H9 (cell line): ENCODE measurements around the gene PIN1. TPM values are rescaled to one million over a fixed set of nuclear protein-coding genes. Genes with fewer than 3 reads are reported as not detected.

Source experiments
- DNase-seq: peaks from one replicate; pipeline ENCODE4 v3.0.0-alpha.2; 2017
- H2AFZ ChIP-seq: one replicate; pipeline ENCODE4 v1.6.1; 2013; ENCODE audit warnings: mild to moderate bottlenecking, low read length, control low read depth, moderate library complexity
- H2AK5ac ChIP-seq: 2 replicates; pipeline ENCODE4 v1.6.1; 2013; ENCODE audit warnings: low read length, control low read depth, mixed read lengths; ENCODE audit not compliant: insufficient read length
- H2BK120ac ChIP-seq: one replicate; pipeline ENCODE4 v1.6.1; 2013; ENCODE audit warnings: low read depth, mild to moderate bottlenecking, low read length, control low read depth, inconsistent platforms; ENCODE audit not compliant: poor library complexity, severe bottlenecking
- H2BK12ac ChIP-seq: 2 replicates; pipeline ENCODE4 v1.6.1; 2013; ENCODE audit warnings: low read length, control low read depth, mixed read lengths, low read depth; ENCODE audit not compliant: insufficient read length
- H2BK15ac ChIP-seq: 2 replicates; pipeline ENCODE4 v1.6.1; 2013; ENCODE audit warnings: low read depth, low read length, control low read depth
- H2BK20ac ChIP-seq: one replicate; pipeline ENCODE4 v1.6.1; 2013; ENCODE audit warnings: low read depth, mild to moderate bottlenecking, low read length, control low read depth, inconsistent platforms; ENCODE audit not compliant: poor library complexity, severe bottlenecking
- H2BK5ac ChIP-seq: 2 replicates; pipeline ENCODE4 v1.6.1; 2013; ENCODE audit warnings: low read length, control low read depth, mixed read lengths; ENCODE audit not compliant: insufficient read length
- H3K14ac ChIP-seq: 2 replicates; pipeline ENCODE4 v1.6.1; 2013; ENCODE audit warnings: low read length, control low read depth; ENCODE audit not compliant: insufficient read depth
- H3K18ac ChIP-seq: 2 replicates; pipeline ENCODE4 v1.6.1; 2013; ENCODE audit warnings: low read depth, mild to moderate bottlenecking, mixed read lengths, low read length, control low read depth; ENCODE audit not compliant: insufficient read length
- H3K23ac ChIP-seq: 2 replicates; pipeline ENCODE4 v1.6.1; 2013; ENCODE audit warnings: low read length, control low read depth, mixed read lengths, low read depth; ENCODE audit not compliant: insufficient read length
- H3K23me2 ChIP-seq: 2 replicates; pipeline ENCODE4 v1.6.1; 2013; ENCODE audit warnings: low read depth, mild to moderate bottlenecking, mixed read lengths, low read length, control low read depth; ENCODE audit not compliant: insufficient read length, poor library complexity, severe bottlenecking
- H3K27ac ChIP-seq: 2 replicates; pipeline ENCODE4 v1.5.1; 2013; ENCODE audit warnings: low read length, control low read depth, mixed read lengths, low read depth; ENCODE audit not compliant: insufficient read length
- H3K27me3 ChIP-seq: 2 replicates; pipeline ENCODE4 v1.6.1; 2013; ENCODE audit warnings: low read length, control low read depth, inconsistent platforms; ENCODE audit not compliant: insufficient read depth
- H3K4ac ChIP-seq: 2 replicates; pipeline ENCODE4 v1.6.1; 2013; ENCODE audit warnings: low read depth, mild to moderate bottlenecking, control low read depth, inconsistent platforms, low read length, moderate library complexity
- H3K4me1 ChIP-seq: 2 replicates; pipeline ENCODE4 v1.6.1; 2013; ENCODE audit warnings: low read length, control low read depth, inconsistent platforms; ENCODE audit not compliant: insufficient read depth
- H3K4me2 ChIP-seq: 2 replicates; pipeline ENCODE4 v1.6.1; 2013; ENCODE audit warnings: low read length, control low read depth, mixed read lengths; ENCODE audit not compliant: insufficient read length, insufficient read depth
- H3K56ac ChIP-seq: 2 replicates; pipeline ENCODE4 v1.6.1; 2013; ENCODE audit warnings: low read depth, mild to moderate bottlenecking, mixed read lengths, low read length, control low read depth; ENCODE audit not compliant: insufficient read length
- H3K79me1 ChIP-seq: 2 replicates; pipeline ENCODE4 v1.6.1; 2013; ENCODE audit warnings: low read depth, mild to moderate bottlenecking, moderate library complexity, low read length, control low read depth, inconsistent platforms; ENCODE audit not compliant: insufficient read depth, poor library complexity, severe bottlenecking
- H3K79me2 ChIP-seq: 2 replicates; pipeline ENCODE4 v1.6.1; 2013; ENCODE audit warnings: low read length, control low read depth, inconsistent platforms; ENCODE audit not compliant: insufficient read depth
- H3K9ac ChIP-seq: 2 replicates; pipeline ENCODE4 v1.6.1; 2013; ENCODE audit warnings: low read length, control low read depth, mixed read lengths; ENCODE audit not compliant: insufficient read length; ENCODE audit errors: extremely low read depth
- H3K9me3 ChIP-seq: one replicate; pipeline ENCODE4 v1.6.1; 2013; ENCODE audit warnings: low read depth, low read length, inconsistent platforms; ENCODE audit not compliant: control insufficient read depth
- H3T11ph ChIP-seq: one replicate; pipeline ENCODE4 v1.6.1; 2013; ENCODE audit warnings: mild to moderate bottlenecking, low read length, control low read depth, inconsistent platforms
- H4K20me1 ChIP-seq: one replicate; pipeline ENCODE4 v1.6.1; 2013; ENCODE audit not compliant: control insufficient read depth, insufficient read length, insufficient read depth
- H4K5ac ChIP-seq: 2 replicates; pipeline ENCODE4 v1.6.1; 2013; ENCODE audit warnings: low read depth, mild to moderate bottlenecking, mixed read lengths, low read length, control low read depth; ENCODE audit not compliant: insufficient read length
- H4K8ac ChIP-seq: replicated peaks from 2 replicates; pipeline ENCODE4 v1.6.1; 2013; ENCODE audit warnings: low read length, control low read depth, mixed read lengths, low read depth; ENCODE audit not compliant: insufficient read length
- H4K91ac ChIP-seq: 2 replicates; pipeline ENCODE4 v1.6.1; 2013; ENCODE audit warnings: low read depth, mild to moderate bottlenecking, moderate library complexity, mixed read lengths, low read length, control low read depth; ENCODE audit not compliant: insufficient read length
- H3K27ac Mint-ChIP-seq, 3 experiments: 2 replicates in 2 of 3; 3 replicates in 1 of 3; pipeline ENCODE4 v1.8.0; 2020 to 2021; ENCODE audit warnings: mixed read lengths in 3 of 3, mild to moderate bottlenecking in 1 of 3, moderate library complexity in 1 of 3
- H3K27me3 Mint-ChIP-seq: 2 replicates; pipeline ENCODE4 v1.8.0; 2021; ENCODE audit warnings: low read depth, mild to moderate bottlenecking, moderate library complexity, mixed read lengths
- H3K36me3 Mint-ChIP-seq, 3 experiments: 2 replicates in 2 of 3; 3 replicates in 1 of 3; pipeline ENCODE4 v1.8.0; 2020 to 2021; ENCODE audit warnings: low read depth in 3 of 3, mixed read lengths in 3 of 3; ENCODE audit not compliant: insufficient read depth in 1 of 3
- H3K4me1 Mint-ChIP-seq, 2 experiments: 2 replicates each; pipeline ENCODE4 v1.8.0; 2020; ENCODE audit warnings: mixed read lengths in 2 of 2
- H3K4me3 Mint-ChIP-seq, 2 experiments: 2 replicates in 1 of 2; 3 replicates in 1 of 2; pipeline ENCODE4 v1.8.0; 2020 to 2021; ENCODE audit warnings: mild to moderate bottlenecking in 2 of 2, mixed read lengths in 2 of 2, moderate library complexity in 1 of 2
- H3K9me3 Mint-ChIP-seq, 2 experiments: 2 replicates in 1 of 2; 3 replicates in 1 of 2; pipeline ENCODE4 v1.8.0; 2020; ENCODE audit warnings: mild to moderate bottlenecking in 2 of 2, mixed read lengths in 2 of 2, moderate library complexity in 1 of 2
- total RNA-seq: library from RNA; stranded (reverse); gene quantifications from 2 replicates; pipeline ENCODE4 v1.2.1, GENCODE V29; 2021
- TF ChIP-seq, protein P1 (sequence below): fragments of 200-600 bp; sonication (generic); conservative IDR thresholded peaks from 3 replicates; pipeline ENCODE4 v1.8.0; 2021; ENCODE audit warnings: antibody characterized with exemption, mild to moderate bottlenecking

The PIN1 gene
- total RNA-seq, 1 experiment from 2014 or later = 110 TPM

DNA sequence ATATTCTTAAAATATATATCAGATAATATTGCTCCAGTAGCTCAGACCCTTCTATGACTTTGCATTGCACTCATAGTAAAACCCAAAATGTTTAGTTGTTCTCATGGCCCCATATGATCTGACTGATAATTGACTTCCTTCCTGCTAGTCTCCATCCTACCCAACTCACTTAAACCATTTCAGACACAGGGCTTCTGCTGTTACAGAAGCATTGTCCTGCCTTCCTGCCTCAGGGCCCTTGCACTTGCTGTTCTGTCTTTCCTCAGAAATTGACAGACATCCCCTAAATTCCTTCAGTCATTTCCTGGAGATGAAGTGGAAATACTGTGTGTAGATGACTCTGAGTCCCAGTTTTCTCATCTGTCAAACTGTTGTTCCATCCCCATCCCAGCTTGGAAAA, 36.0 kb upstream of the PIN1 start:
- H4K5ac ChIP-seq = no peak overlapping the region
- no peak overlapping the region for H3K27ac Mint-ChIP-seq
- no peak overlapping the region for H3K9ac ChIP-seq
- no peaks in the 10 kb centered on the region for H3K27me3 Mint-ChIP-seq
- peaks cover 2 to 3% (median 2%) of the 10 kb centered on the region in 3 experiments; a peak in 4 of 7 replicates for H3K36me3 Mint-ChIP-seq
- no peaks in the 10 kb centered on the region for H3K9me3 ChIP-seq
- H3K4me2 ChIP-seq = no peak overlapping the region
- H3K4me1 ChIP-seq = no peaks in the 10 kb centered on the region; the same call in 1 of the 2 replicates
- no peak overlapping the region for H2AK5ac ChIP-seq
- TF ChIP-seq, protein P1, sequence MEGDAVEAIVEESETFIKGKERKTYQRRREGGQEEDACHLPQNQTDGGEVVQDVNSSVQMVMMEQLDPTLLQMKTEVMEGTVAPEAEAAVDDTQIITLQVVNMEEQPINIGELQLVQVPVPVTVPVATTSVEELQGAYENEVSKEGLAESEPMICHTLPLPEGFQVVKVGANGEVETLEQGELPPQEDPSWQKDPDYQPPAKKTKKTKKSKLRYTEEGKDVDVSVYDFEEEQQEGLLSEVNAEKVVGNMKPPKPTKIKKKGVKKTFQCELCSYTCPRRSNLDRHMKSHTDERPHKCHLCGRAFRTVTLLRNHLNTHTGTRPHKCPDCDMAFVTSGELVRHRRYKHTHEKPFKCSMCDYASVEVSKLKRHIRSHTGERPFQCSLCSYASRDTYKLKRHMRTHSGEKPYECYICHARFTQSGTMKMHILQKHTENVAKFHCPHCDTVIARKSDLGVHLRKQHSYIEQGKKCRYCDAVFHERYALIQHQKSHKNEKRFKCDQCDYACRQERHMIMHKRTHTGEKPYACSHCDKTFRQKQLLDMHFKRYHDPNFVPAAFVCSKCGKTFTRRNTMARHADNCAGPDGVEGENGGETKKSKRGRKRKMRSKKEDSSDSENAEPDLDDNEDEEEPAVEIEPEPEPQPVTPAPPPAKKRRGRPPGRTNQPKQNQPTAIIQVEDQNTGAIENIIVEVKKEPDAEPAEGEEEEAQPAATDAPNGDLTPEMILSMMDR = no peak
- no peak overlapping the region for H3K56ac ChIP-seq
- no peak overlapping the region for H2BK120ac ChIP-seq
- no peak overlapping the region for H3T11ph ChIP-seq
- no peak overlapping the region for H3K23ac ChIP-seq
- no peak overlapping the region for H2BK15ac ChIP-seq
- H3K4me3 Mint-ChIP-seq = no peak overlapping the region
- H4K20me1 ChIP-seq = no peaks in the 10 kb centered on the region
- no peak overlapping the region for H2BK20ac ChIP-seq
- H4K91ac ChIP-seq = no peak overlapping the region
- H3K27me3 ChIP-seq = no peaks in the 10 kb centered on the region
- H3K14ac ChIP-seq = no peak overlapping the region
- no peaks in the 10 kb centered on the region for H3K79me2 ChIP-seq
- no peaks in the 10 kb centered on the region for H3K23me2 ChIP-seq
- H3K27ac ChIP-seq = no peak overlapping the region
- no peaks in the 10 kb centered on the region for H3K79me1 ChIP-seq
- H4K8ac ChIP-seq = no peak overlapping the region
- H2AFZ ChIP-seq = no peak overlapping the region
- H3K9me3 Mint-ChIP-seq = no peaks in the 10 kb centered on the region
- H3K4me1 Mint-ChIP-seq = 0 out of 4 replicates have a peak, but pooled peaks cover 2 to 3% of the 10 kb centered on the region in 2 experiments
- DNase-seq = no peak
- no peak overlapping the region for H3K18ac ChIP-seq
- H3K4ac ChIP-seq = no peak overlapping the region
- H2BK12ac ChIP-seq = no peak overlapping the region
- no peak overlapping the region for H2BK5ac ChIP-seq
